HG03139 (cell line): ENCODE data around the gene DHTKD1.
"Not testable (repeated sequence)": the region's sequence is repeated elsewhere in the genome, so short reads cannot be mapped to it uniquely, and the experiment has no call there.

Experiments
- ATAC-seq: cut with Tn5 transposase; IDR thresholded peaks from one replicate; pipeline ENCODE4 v1.9.1; 2021; ENCODE audit not compliant: unreplicated experiment

Gene DHTKD1

GRCh38 chr10:12140038-12140437 lies 71.3 kb downstream of the DHTKD1 start:
- no peak for ATAC-seq

DNA sequence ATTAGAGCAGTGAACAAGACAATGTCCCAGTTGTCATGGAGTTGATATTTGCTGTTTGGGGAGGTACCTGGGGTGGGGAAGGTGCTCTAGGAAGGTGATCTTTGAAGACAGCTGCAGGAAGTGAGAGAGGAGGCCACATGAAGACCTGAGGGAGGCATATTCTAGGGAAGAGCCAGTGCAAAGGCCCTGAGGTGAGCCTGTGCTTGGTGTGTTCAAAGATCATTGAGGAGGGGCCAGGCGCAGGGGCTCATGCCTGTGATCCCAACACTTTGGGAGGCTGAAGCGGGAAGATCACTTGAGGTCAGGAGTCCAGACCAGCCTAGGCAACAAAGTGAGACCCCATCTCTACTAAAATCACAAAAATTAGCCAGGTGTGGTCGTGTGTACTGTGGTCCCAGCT lies 75.8 kb downstream of the DHTKD1 start:
- no peak for ATAC-seq

- no peak for ATAC-seq
Observed at GRCh38 chr10:12150163-12150562, 81.4 kb downstream of the DHTKD1 start.

DNA sequence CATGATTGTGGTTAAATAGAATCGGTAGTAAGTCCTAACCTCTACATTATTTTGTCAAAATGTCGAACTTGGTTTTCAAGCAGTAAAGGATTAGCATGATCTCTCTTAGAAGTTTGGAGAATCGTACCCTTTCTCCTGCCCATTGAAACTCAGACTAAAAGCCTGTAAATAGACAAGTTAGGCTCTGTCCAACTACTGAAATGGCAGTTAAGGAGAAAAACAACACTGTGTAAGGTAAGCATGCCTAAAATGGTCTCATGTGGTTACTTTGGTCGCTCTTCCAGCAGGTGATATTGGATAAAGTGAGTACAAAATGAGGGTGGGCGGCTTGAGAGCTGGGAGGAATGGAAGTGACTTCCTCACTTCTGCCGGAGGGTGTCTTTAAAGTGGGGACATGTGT lies 85.8 kb downstream of the DHTKD1 start:
- no peak for ATAC-seq

DNA sequence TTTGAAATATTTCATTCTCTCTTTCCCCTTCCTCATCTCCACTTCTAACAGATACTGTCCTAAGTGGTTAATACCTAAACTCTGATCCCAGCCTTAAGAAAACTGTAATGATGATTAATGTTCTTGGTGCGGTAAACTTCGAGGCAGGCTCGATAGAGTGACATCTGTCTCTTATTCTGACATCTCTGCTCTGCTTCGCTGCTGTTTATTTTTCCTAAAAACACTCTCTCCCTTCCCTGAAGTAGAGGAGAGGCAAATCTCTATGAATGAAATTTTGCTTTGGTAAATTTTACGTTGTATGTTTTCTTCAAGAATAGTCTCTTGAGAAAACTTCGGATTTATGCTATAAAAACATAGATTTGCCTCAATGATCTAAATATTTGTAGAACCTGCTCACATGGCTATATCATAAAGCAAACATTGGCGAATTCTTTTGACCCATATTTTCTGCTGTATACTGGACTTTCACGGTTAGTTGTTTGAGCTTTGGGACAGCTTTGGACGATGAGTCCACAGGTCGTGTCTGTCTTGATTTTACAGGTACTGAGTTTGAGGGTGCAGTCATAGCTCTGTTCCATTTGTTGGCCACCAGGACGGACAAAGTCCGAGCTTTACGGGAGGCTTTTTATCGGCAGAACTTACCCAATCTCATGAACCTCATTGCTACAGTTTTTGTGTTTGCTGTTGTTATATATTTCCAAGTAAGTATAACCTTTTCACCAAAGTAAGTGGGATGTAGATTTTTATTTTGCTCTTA lies 87.8 kb downstream of the DHTKD1 start:
- ATAC-seq = no peak

DNA sequence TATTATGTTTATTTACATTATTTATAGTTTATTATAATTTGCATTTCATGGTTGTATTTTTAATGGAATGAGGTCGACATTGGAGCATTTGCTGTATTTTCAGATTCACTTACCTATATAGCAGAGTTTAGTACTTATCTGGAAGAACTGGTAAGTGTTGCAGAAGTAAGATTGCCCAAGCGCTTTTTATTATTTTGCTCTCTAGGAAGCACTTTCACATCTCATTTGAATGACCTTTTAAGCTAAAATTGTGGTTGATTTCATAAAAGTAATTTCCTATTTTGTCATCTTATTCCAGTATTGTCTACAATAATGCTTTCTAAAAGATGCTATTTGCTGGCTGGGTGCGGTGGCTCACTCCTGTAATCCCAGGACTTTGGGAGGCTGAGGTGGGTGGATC lies 89.4 kb downstream of the DHTKD1 start:
- ATAC-seq = no peak

DNA sequence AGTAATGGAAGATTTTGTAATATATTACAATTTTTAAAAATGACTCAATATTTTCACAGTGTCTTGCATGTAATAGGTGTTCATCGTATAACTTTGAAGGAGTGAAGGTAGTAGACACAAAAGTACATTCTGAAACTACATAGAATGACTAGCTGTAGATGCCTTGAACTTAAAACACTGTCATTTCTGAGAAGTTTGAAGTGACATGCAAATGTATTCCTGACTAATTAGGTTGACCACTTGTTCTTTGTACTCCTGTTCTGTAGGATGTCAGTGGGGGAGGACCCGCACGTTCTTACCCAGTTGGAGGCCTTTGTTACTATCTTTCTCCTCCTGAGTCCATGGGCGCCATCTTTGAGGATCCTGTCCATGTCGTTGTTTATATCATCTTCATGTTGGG lies 91.9 kb downstream of the DHTKD1 start:
- no peak for ATAC-seq

DNA sequence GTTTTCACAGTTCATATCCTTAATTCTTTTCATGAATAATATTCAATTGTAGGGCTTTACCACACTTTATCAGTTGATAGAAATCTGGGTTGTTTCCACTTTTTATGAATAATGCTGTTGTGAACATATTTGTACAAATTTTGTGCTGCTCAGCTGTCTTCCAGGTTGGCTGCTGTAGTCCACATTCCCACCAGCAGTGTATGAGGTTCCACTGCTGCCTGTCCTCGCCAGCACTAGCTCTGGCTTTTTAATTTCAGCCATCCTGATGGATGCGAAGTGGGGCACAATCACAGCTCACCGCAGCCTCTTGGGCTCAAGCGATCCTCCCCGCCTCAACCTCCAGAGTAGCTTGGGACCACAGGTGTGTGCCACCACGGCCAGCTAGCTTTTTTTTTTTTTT lies 94.2 kb downstream of the DHTKD1 start:
- no peak for ATAC-seq

- no peak for ATAC-seq
Observed at GRCh38 chr10:12164085-12164484, 95.3 kb downstream of the DHTKD1 start.

GRCh38 chr10:12165036-12165435 lies 96.3 kb downstream of the DHTKD1 start:
- ATAC-seq = no peak

GRCh38 chr10:12165999-12166775 lies 97.4 kb downstream of the DHTKD1 start:
- ATAC-seq = no peak

DNA sequence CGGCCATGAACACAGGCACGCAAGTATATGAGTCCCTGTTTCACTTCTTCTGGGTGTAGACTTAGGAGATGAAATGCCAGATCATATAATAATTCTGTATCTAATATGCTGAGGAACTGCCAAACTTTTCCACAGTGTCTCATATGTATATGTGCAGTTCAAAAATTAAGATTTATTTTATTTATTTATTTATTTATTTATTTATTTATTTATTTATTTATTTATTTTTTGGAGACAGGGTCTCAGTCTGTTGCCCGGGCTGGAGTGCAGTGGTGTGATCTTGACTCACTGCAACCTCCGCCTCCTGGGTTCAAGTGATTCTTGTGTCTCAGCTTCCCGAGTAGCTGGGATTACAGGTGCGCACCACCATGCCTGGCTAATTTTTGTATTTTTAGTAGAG lies 102.8 kb downstream of the DHTKD1 start:
- ATAC-seq = not testable (repeated sequence)
